ENCODE data around the gene PRRC2A.

PRRC2A gene

GRCh38 chr6:31665501-31666336, 45.2 kb downstream of the PRRC2A start, which contains the start of gene CSNK2B:
CSNK2B (plus strand) TSS chr6:31666080; CDS start chr6:31666832, 752 bp downstream.
- in situ Hi-C loops (cut with MboI; ENCODE audit: low pct_unique_long_range_greater_than_20kb, low sequenced_read_pairs, unreplicated experiment), result no loop called here
- DNase-seq (ENCODE audit: low spot score), result peak; percentile 97
- no peak for TF ChIP-seq CTCF (IDR thresholded peaks at IDR 0.05; ENCODE audit: extremely low read depth, insufficient read depth, missing control alignments)

- no peak for TF ChIP-seq CTCF (IDR thresholded peaks at IDR 0.05; ENCODE audit: extremely low read depth, insufficient read depth, missing control alignments)
- DNase-seq (ENCODE audit: low spot score), result no peak
- in situ Hi-C loops (cut with MboI; ENCODE audit: low pct_unique_long_range_greater_than_20kb, low sequenced_read_pairs, unreplicated experiment), result no loop called here
Measured at GRCh38 chr6:31666337-31666965, 45.9 kb downstream of the PRRC2A start.

- DNase-seq (ENCODE audit: low spot score), result no peak
- no peak for TF ChIP-seq CTCF (IDR thresholded peaks at IDR 0.05; ENCODE audit: extremely low read depth, insufficient read depth, missing control alignments)
- in situ Hi-C loops (cut with MboI; ENCODE audit: low pct_unique_long_range_greater_than_20kb, low sequenced_read_pairs, unreplicated experiment), result no loop called here
Measured at GRCh38 chr6:31669676-31670075, 49.2 kb downstream of the PRRC2A start, which contains the start of gene LY6G5B. LY6G5B (plus strand) TSS chr6:31669976; CDS start chr6:31670951, 975 bp downstream.

GRCh38 chr6:31676322-31676903, 55.9 kb downstream of the PRRC2A start:
- in situ Hi-C loops (cut with MboI; ENCODE audit: low pct_unique_long_range_greater_than_20kb, low sequenced_read_pairs, unreplicated experiment), result no loop called here
- TF ChIP-seq CTCF (IDR thresholded peaks at IDR 0.05; ENCODE audit: extremely low read depth, insufficient read depth, missing control alignments), result no peak
- DNase-seq (ENCODE audit: low spot score), result no peak

GRCh38 chr6:31676904-31677303, 56.4 kb downstream of the PRRC2A start:
- no peak for TF ChIP-seq CTCF (IDR thresholded peaks at IDR 0.05; ENCODE audit: extremely low read depth, insufficient read depth, missing control alignments)
- in situ Hi-C loops (cut with MboI; ENCODE audit: low pct_unique_long_range_greater_than_20kb, low sequenced_read_pairs, unreplicated experiment), result no loop called here
- no peak for DNase-seq (ENCODE audit: low spot score)

GRCh38 chr6:31677955-31678354, 57.4 kb downstream of the PRRC2A start:
- no peak for TF ChIP-seq CTCF (IDR thresholded peaks at IDR 0.05; ENCODE audit: extremely low read depth, insufficient read depth, missing control alignments)
- no peak for DNase-seq (ENCODE audit: low spot score)
- in situ Hi-C loops (cut with MboI; ENCODE audit: low pct_unique_long_range_greater_than_20kb, low sequenced_read_pairs, unreplicated experiment), result no loop called here
